Activated CD8-positive, alpha-beta T cell treated with anti-CD3 and anti-CD28 coated beads, Interleukin-2, amount 10 ng/mL, durations not matched to agents 7 days and 5 days (primary cell): Measurements from ENCODE around the gene SLC6A17. TPM values are rescaled to one million over a fixed set of nuclear protein-coding genes. Genes with fewer than 3 reads are reported as not detected.

ENCODE experiments used
- ATAC-seq: fragments of 150-1000 bp; cut with Tn5 transposase; one replicate; pipeline ENCODE4 v1.10.0; 2021; ENCODE audit warnings: moderate library complexity
- CTCF ChIA-PET: fragments of 350-600 bp; sonication (Branson Sonifier 250); formaldehyde crosslinking; loops from one replicate; lab custom pipeline; 2021; ENCODE audit warnings: antibody characterized with exemption; lab: Charles Lee
- POLR2A ChIA-PET: fragments of 350-600 bp; sonication (Branson Sonifier 250); formaldehyde crosslinking; loops from one replicate; lab custom pipeline; 2021; ENCODE audit warnings: antibody characterized with exemption; lab: Charles Lee
- DNase-seq: peaks from one replicate; pipeline ENCODE4 v3.0.0-alpha.2; 2020
- H3K27ac Mint-ChIP-seq: one replicate; pipeline ENCODE4 v1.8.0; 2021; ENCODE audit warnings: mild to moderate bottlenecking, mixed read lengths
- H3K27me3 Mint-ChIP-seq: one replicate; pipeline ENCODE4 v1.8.0; 2021; ENCODE audit warnings: low read depth, mixed read lengths
- H3K36me3 Mint-ChIP-seq: one replicate; pipeline ENCODE4 v1.8.0; 2021; ENCODE audit warnings: low read depth, mixed read lengths
- H3K4me1 Mint-ChIP-seq: one replicate; pipeline ENCODE4 v1.8.0; 2021; ENCODE audit warnings: low read depth, mixed read lengths
- H3K4me3 Mint-ChIP-seq: one replicate; pipeline ENCODE4 v1.8.0; 2021; ENCODE audit warnings: mild to moderate bottlenecking, mixed read lengths
- H3K9me3 Mint-ChIP-seq: one replicate; pipeline ENCODE4 v1.8.0; 2022; ENCODE audit warnings: mixed read lengths; ENCODE audit not compliant: insufficient read depth
- total RNA-seq, 2 experiments: library from RNA; stranded (reverse); gene quantifications; one replicate each; pipeline ENCODE4 v1.2.3, GENCODE V29; 2021

Gene SLC6A17
- total RNA-seq, 2 experiments from 2014 or later = not detected

GRCh38 chr1:110235834-110236682, 85.8 kb downstream of the SLC6A17 start:
- POLR2A ChIA-PET = no interaction called here
- DNase-seq = no peak
- no peak overlapping the region for H3K27ac Mint-ChIP-seq
- no peaks in the 10 kb centered on the region for H3K9me3 Mint-ChIP-seq
- H3K4me1 Mint-ChIP-seq = peaks cover 3% of the 10 kb centered on the region
- no peak overlapping the region for H3K4me3 Mint-ChIP-seq
- no peak for ATAC-seq
- no peaks in the 10 kb centered on the region for H3K27me3 Mint-ChIP-seq
- no peaks in the 10 kb centered on the region for H3K36me3 Mint-ChIP-seq
- CTCF ChIA-PET = interaction anchor here (1.1 kb wide), 1 partner anchor 28 kb away, joined by 4 read pairs; no protein-coding TSS in a partner anchor

DNA sequence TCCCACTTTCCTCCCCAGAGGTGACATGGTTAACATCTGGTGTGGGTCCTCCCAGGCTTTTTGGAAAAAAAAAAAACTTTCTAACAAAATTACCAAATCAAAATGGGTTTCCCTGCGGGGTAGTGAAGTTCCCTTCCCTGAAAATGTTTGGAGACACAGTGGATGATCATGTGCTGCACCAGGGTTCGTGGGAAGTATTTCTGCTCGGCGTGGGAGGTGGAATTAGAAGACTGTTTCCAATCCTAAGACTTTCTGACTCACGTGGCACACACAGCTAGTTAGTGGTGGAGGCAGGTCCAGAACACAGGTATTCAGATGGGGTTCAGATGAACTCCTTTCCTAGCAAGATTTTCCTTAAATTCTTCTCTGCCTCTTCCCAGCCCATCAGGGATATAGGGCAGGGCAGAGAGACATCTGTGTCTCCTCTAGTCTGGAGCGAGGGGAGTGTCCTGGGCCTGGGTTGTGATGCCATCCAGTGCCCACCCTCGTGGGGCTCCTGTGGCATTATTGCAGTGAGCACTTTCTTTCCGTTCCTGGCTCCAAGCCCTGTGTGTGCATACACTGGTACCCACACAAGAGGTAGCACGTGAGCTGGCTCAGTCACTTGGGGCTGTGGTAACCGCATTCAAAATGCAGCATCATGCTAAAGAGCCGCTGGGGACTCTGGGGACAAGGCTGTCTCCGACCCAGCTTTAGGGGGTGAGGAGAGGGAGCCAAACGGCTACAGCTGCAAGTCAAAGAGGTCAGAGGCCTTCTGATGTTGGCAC, 87.3 kb downstream of the SLC6A17 start:
- DNase-seq (no peak), ATAC-seq (no peak)
- Mint-ChIP-seq H3K9me3 (no peaks in the 10 kb centered on the region), H3K36me3 (no peaks in the 10 kb centered on the region), H3K4me3 (no peak overlapping the region), H3K27ac (no peak overlapping the region), H3K27me3 (no peaks in the 10 kb centered on the region), H3K4me1 (peaks cover 3% of the 10 kb centered on the region)
- ChIA-PET POLR2A (no interaction called here), CTCF (no interaction called here)

DNA sequence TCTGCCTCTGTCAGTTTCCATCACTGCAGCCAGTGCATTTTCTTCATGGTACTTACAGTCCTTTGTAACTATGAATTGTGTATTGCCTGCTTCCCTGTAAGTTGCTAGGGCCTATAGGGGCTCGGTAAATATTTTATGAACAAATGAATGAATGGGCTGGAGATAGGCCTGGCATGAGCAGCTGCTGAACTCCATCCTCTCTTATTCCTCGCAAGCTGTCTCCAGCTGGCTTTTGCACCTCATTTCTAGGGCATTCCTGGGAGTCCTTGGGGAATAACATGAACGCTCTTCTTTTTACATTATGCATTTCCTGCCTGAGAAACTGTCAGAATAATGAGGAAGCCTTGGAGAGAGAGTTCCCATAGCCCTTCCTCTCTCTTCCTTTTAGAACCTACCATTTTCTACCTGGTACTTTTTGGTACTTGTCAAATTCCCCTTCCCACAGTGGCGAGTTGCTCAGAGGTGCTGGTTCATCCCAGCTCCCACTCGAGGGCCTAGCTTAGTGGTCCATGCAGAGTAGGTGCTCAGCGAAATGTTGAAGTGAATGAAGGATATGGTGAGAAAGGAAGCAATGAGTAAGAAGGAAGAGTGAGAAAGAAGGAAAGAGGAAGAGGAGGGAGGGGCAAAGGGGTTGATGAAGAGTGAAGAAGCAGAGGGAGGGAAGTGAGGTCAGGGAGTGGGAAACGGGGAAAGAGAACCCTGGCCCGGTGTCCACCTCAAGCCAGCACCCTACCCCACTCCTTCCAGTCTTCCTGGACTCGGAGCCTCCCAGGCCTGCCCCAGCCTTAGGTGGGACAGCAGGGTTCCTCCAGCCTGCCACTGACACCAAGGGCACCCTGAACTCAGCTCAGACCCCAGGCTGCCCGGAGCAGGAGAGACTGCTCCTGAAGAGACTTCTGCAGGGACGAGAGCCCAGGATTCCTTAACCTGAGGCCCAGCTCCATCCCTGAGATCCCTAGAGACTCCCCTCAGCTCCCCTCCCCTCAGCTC, 89.4 kb downstream of the SLC6A17 start:
- DNase-seq = no peak
- no peak for ATAC-seq
- Mint-ChIP-seq H3K4me3 (no peak overlapping the region), H3K27me3 (no peaks in the 10 kb centered on the region), H3K27ac (no peak overlapping the region), H3K4me1 (peaks cover 3% of the 10 kb centered on the region), H3K9me3 (no peaks in the 10 kb centered on the region), H3K36me3 (no peaks in the 10 kb centered on the region)
- ChIA-PET POLR2A (no interaction called here), CTCF (interaction anchor here (1.3 to 1.6 kb wide), 2 partner anchors 36 to 172 kb away, joined by 3 to 4 read pairs; no protein-coding TSS in a partner anchor)

DNA sequence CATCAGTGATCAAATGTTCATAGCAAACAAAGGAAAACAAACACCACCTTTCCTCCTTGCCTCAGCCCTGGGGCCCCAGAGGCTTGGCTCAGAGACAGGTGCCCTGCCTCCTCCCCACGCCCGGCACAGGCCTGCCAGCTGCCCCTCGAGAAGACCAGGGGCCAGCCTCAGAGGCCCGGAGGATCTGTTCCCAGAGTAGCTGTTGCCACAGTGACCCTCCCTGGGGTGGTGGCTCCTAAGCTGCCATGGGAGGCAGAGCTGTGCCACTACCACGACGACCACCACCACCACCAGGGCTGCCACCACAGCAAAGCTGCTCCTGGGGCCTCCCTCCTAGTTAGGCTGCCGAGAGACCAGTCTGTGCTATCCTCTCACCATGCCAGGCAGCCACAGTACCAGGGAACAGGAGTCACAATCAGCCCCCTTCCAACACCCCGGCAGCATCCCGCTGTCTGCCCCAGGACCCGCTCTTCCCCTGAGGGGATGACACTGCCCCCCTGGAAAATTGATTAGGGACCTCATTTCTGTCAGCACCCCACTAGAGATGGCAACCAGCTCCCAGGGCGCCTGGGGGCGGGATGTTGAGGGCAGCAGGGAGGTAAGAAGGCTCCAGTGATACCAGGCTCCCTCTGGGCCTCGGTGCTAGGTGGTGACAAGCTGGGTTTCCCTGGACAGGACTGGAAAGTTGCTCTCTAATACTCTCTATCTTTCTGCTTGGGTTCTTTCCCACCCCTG, 90.3 kb downstream of the SLC6A17 start:
- no peak overlapping the region for H3K27ac Mint-ChIP-seq
- ATAC-seq (no peak), DNase-seq (no peak)
- ChIA-PET POLR2A (no interaction called here), CTCF (interaction anchor here (0.9 to 1.6 kb wide), 2 partner anchors 33 to 171 kb away, joined by 3 read pairs; no protein-coding TSS in a partner anchor)
- H3K4me3 Mint-ChIP-seq = no peak overlapping the region
- H3K9me3 Mint-ChIP-seq = no peaks in the 10 kb centered on the region
- H3K27me3 Mint-ChIP-seq = no peaks in the 10 kb centered on the region
- no peaks in the 10 kb centered on the region for H3K36me3 Mint-ChIP-seq
- peaks cover 3% of the 10 kb centered on the region for H3K4me1 Mint-ChIP-seq

DNA sequence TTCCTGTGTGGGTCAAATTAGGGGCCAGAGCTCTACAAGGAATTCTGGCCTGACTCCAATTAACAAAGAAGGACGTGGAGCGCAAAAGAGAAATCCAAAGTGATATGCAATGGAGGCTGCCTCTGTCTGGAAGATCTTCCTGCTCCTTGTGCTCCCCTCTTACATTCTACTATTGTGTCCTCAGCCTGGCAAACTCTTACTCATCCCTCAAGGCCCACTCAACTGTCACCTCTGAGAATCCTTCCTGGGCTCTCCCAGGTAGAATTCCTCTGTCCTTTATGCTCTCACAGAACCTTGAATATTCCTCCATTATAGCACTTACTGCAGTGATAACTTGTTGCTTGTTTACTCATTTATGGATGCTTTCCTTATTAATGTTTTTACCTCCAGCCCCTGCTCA, 91.2 kb downstream of the SLC6A17 start:
- Mint-ChIP-seq H3K27me3 (no peaks in the 10 kb centered on the region), H3K4me1 (no peaks in the 10 kb centered on the region), H3K36me3 (no peaks in the 10 kb centered on the region), H3K27ac (no peak overlapping the region), H3K9me3 (no peaks in the 10 kb centered on the region), H3K4me3 (no peak overlapping the region)
- POLR2A ChIA-PET = no interaction called here
- DNase-seq (no peak), ATAC-seq (no peak)
- CTCF ChIA-PET = interaction anchor here (0.9 kb wide), 1 partner anchor 34 kb away, joined by 3 read pairs; no protein-coding TSS in a partner anchor

DNA sequence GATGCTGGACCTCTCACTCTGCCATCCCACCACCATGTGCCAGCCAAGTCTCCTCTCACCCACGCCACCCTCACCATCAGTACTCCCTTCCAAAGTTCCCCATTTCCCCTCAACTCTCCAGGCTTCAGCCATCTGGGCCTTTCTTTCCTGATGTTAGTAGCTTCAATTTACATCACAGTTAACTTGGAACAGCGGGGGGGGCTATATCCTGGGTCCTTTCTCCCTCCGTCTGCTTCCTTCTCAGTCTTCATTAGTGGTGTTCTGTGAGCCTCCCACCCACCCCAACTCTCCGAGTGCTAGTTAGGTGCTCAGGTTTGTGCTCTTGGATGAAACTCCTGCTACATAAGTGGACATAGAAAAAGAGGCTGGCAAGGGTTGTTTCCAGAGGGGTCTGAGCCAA, 91.8 kb downstream of the SLC6A17 start:
- Mint-ChIP-seq H3K9me3 (no peaks in the 10 kb centered on the region), H3K4me1 (no peaks in the 10 kb centered on the region), H3K36me3 (no peaks in the 10 kb centered on the region), H3K4me3 (no peak overlapping the region), H3K27me3 (no peaks in the 10 kb centered on the region), H3K27ac (no peak overlapping the region)
- DNase-seq (no peak), ATAC-seq (no peak)
- POLR2A ChIA-PET = no interaction called here
- CTCF ChIA-PET = no interaction called here

DNA sequence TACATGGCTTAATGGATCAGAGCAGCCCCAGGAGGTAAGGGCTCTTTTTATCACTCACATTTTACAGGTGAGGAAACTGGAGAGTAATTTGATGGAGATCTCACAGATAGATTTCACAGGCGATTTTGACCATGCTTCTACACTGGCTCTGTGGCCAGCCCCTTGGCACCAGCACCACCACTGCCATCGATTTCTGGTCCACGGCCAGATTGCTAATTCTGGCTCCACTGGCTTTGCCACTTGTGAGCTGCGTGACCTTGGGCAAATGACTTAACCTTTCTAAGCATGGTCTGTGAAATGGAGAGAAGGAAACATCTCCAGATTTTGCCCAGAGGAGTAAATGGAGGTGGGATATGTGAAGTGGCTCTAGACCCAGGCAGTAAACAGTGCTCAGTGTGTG, 92.4 kb downstream of the SLC6A17 start:
- H3K4me3 Mint-ChIP-seq = no peak overlapping the region
- no peak for ATAC-seq
- H3K9me3 Mint-ChIP-seq = no peaks in the 10 kb centered on the region
- no peaks in the 10 kb centered on the region for H3K27me3 Mint-ChIP-seq
- no peaks in the 10 kb centered on the region for H3K36me3 Mint-ChIP-seq
- no peak overlapping the region for H3K27ac Mint-ChIP-seq
- DNase-seq = no peak
- ChIA-PET CTCF (interaction anchor here (3.0 kb wide), 1 partner anchor 35 kb away, joined by 18 read pairs; no protein-coding TSS in a partner anchor), POLR2A (no interaction called here)
- H3K4me1 Mint-ChIP-seq = no peaks in the 10 kb centered on the region

DNA sequence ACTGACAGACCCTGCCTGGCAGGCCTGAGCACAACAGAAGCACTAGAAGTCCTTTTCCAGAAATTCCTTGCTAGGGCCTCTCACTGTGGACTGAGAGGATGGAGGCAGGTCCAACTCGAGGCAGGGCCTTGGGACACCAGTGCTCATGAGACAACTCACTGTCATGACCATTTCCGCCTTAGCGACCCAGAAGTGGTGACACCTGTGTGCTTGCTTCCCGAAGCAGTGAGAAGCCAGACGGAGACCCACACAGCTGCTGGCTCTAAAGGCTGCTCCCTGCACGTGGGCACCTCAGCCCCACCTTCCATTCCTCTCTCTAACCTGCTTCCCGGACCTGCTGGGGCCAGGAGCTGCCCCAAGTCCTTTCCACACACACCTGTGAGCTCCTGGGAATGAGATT, 92.9 kb downstream of the SLC6A17 start:
- H3K4me1 Mint-ChIP-seq = no peaks in the 10 kb centered on the region
- H3K36me3 Mint-ChIP-seq = no peaks in the 10 kb centered on the region
- no peaks in the 10 kb centered on the region for H3K9me3 Mint-ChIP-seq
- H3K27me3 Mint-ChIP-seq = no peaks in the 10 kb centered on the region
- no peak overlapping the region for H3K4me3 Mint-ChIP-seq
- DNase-seq = no peak
- ATAC-seq = no peak
- ChIA-PET CTCF (interaction anchor here (3.0 kb wide), 1 partner anchor 35 kb away, joined by 18 read pairs; no protein-coding TSS in a partner anchor), POLR2A (no interaction called here)
- no peak overlapping the region for H3K27ac Mint-ChIP-seq

DNA sequence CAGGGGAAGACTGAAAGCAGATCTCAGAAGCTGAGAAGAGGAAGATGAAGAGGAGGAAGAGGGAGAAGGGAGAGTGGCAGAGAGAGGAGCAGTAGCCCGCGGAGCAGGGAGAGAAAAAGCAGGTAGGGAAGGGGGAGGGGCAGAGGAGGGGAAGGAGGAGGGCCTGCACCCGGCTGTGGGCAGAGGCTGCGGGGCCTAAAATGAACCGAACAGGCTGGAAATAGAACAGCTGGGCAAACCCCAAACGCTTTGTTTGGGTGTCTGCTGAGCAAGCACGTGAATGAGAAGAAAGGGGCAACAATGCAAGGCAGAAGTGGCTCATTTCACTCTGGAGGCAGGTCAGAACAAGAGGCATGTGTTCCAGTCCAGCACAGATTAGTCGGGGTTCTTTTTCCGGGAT, 93.3 kb downstream of the SLC6A17 start:
- no peak for DNase-seq
- no peak for ATAC-seq
- no peaks in the 10 kb centered on the region for H3K9me3 Mint-ChIP-seq
- no peaks in the 10 kb centered on the region for H3K27me3 Mint-ChIP-seq
- H3K4me1 Mint-ChIP-seq = no peaks in the 10 kb centered on the region
- H3K4me3 Mint-ChIP-seq = no peak overlapping the region
- ChIA-PET POLR2A (no interaction called here), CTCF (interaction anchor here (1.5 to 3.0 kb wide), 3 partner anchors 36 to 217 kb away, joined by 4 to 18 read pairs (median 5); no protein-coding TSS in a partner anchor)
- no peaks in the 10 kb centered on the region for H3K36me3 Mint-ChIP-seq
- H3K27ac Mint-ChIP-seq = no peak overlapping the region

DNA sequence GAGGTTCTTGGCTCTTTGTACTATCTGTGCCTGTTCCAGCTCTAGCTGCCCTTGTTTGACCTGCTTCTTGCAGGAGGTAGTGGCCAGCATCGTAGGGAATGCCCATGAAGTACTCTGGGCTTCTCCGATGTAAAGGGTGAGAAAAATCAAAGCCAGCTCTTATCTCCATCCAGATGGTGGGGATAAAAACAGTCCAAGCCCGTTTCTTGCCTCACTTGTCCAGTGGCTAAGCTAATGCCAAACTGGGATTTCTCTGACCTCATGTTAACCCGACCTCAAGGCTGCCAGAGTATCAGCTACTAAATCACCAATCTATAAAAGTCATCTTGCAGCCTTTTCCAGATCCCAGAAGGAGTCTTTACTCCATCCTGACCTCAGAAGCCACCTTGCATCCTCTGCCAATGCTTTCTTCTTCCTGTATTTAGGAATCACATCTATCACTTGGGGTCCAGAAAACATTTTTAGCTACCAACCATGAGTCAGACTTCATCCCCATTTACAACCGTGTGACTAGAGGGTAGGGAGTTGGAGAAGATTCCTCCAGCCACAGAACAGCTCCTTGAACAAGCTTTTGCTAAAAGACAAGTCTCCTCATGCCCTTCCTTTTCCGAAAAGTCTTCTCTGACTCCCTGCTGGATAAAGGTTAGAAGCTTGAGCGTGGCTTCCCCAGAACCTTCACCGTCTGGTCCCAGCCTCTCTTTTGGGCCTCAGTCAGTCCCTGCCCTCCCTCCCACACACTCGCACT, 95.8 kb downstream of the SLC6A17 start:
- Mint-ChIP-seq H3K36me3 (no peaks in the 10 kb centered on the region), H3K27me3 (no peaks in the 10 kb centered on the region), H3K4me1 (no peaks in the 10 kb centered on the region), H3K4me3 (no peak overlapping the region), H3K9me3 (no peaks in the 10 kb centered on the region), H3K27ac (no peak overlapping the region)
- POLR2A ChIA-PET = interaction anchor here (1.0 to 1.1 kb wide), 2 partner anchors 10 to 25 kb away, joined by 3 read pairs; no protein-coding TSS in a partner anchor
- no peak for DNase-seq
- no peak for ATAC-seq
- CTCF ChIA-PET = interaction anchor here (1.4 to 3.0 kb wide), 2 partner anchors 38 to 43 kb away, joined by 3 to 18 read pairs; no protein-coding TSS in a partner anchor
